Breast epithelium (tissue), 4 donors: ENCODE data around the gene CTNNA2. TPM values are rescaled to one million over a fixed set of nuclear protein-coding genes. Genes with fewer than 3 reads are reported as not detected.

ENCODE experiments used
- DNase-seq, 2 donors: peaks; one replicate each; pipeline ENCODE4 v3.0.0-alpha.2; 2019; ENCODE audit warnings: low spot score in 2 of 2
- H3K27ac ChIP-seq, 2 donors: fragments of 200-600 bp; sonication (generic) in 1 of 2; one replicate each; pipeline ENCODE4 v1.5.1; 2016 to 2019; ENCODE audit warnings: mild to moderate bottlenecking in 1 of 2
- H3K27me3 ChIP-seq, 2 donors: fragments of 200-600 bp; sonication (generic) in 1 of 2; one replicate each; pipeline versions ENCODE4 v1.5.1 to v1.6.0; 2017 to 2019; ENCODE audit warnings: control low read depth in 1 of 2, mild to moderate bottlenecking in 1 of 2
- H3K36me3 ChIP-seq: fragments of 200-600 bp; one replicate; pipeline ENCODE4 v1.5.1; 2019
- H3K4me1 ChIP-seq, 2 donors: fragments of 200-600 bp; sonication (generic); one replicate each; pipeline ENCODE4 v1.5.1; 2016 to 2019; ENCODE audit warnings: control low read depth in 1 of 2
- H3K4me3 ChIP-seq, 3 donors: fragments of 200-600 bp; sonication (generic); 1 replicate in 2 of 3; 2 replicates in 1 of 3; pipeline ENCODE4 v1.5.1; 2016 to 2019; ENCODE audit warnings: mild to moderate bottlenecking in 3 of 3, moderate library complexity in 2 of 3
- H3K9me3 ChIP-seq, 2 donors: fragments of 200-600 bp; sonication (generic) in 1 of 2; one replicate each; pipeline ENCODE4 v1.5.1; 2016 to 2019; ENCODE audit warnings: control low read depth in 1 of 2
- POLR2A ChIP-seq: fragments of 450-650 bp; IDR thresholded peaks from one replicate; pipeline ENCODE4 v1.6.1; 2016; ENCODE audit warnings: antibody characterized with exemption, mild to moderate bottlenecking, moderate library complexity
- POLR2AphosphoS5 ChIP-seq, 3 donors: sonication (generic); formaldehyde crosslinking; IDR thresholded peaks; one replicate each; pipeline ENCODE4 v1.6.1; 2017; ENCODE audit warnings: antibody characterized with exemption in 3 of 3
- intact Hi-C: fragments of 100-400 bp; cut with DNase I; formaldehyde crosslinking; loops from one replicate; pipeline ENCODE4 v1.15.1; 2023; ENCODE audit warnings: low total_unique reads
- total RNA-seq, 3 donors: library from RNA; depleted of rRNA; stranded (reverse); fragments of >200 nt; gene quantifications; one replicate each; pipeline ENCODE4 v1.1.0, GENCODE V29; 2016
- TF ChIP-seq, protein P1 (sequence below), 3 donors: fragments of 450-650 bp; IDR thresholded peaks; one replicate each; pipeline ENCODE4 v1.5.1; 2016 to 2017; ENCODE audit warnings: antibody characterized with exemption in 3 of 3, mild to moderate bottlenecking in 3 of 3, moderate library complexity in 3 of 3

CTNNA2 gene
- total RNA-seq, 3 donors from 2014 or later = 0.16 TPM; not detected in 2

DNA sequence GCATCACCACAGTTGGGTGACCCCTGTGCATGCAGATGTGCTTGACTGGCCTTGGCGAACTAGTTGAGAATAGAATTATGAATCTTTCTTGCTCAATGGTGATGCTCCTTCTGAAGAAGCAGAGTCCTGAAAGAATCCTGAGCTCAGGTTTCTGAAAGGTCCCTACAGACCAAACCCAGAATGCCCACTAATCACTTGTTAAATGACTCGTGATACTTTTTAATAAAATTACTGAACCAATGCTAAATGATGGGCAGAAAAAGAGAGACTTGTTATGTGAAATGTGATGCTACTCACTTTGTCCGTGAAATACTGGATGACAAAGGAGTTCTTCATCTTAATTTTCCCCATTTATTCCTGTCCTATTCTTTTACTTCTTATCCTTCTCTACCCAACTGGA lies 1055.2 kb downstream of the CTNNA2 start:
- intact Hi-C loops = no loop called here
- H3K4me1 ChIP-seq = no peaks in the 10 kb centered on the region
- no peak for TF ChIP-seq POLR2A
- TF ChIP-seq, protein P1, sequence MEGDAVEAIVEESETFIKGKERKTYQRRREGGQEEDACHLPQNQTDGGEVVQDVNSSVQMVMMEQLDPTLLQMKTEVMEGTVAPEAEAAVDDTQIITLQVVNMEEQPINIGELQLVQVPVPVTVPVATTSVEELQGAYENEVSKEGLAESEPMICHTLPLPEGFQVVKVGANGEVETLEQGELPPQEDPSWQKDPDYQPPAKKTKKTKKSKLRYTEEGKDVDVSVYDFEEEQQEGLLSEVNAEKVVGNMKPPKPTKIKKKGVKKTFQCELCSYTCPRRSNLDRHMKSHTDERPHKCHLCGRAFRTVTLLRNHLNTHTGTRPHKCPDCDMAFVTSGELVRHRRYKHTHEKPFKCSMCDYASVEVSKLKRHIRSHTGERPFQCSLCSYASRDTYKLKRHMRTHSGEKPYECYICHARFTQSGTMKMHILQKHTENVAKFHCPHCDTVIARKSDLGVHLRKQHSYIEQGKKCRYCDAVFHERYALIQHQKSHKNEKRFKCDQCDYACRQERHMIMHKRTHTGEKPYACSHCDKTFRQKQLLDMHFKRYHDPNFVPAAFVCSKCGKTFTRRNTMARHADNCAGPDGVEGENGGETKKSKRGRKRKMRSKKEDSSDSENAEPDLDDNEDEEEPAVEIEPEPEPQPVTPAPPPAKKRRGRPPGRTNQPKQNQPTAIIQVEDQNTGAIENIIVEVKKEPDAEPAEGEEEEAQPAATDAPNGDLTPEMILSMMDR (IDR thresholded peaks at IDR 0.05) = no peak
- no peak for TF ChIP-seq POLR2AphosphoS5 (IDR thresholded peaks at IDR 0.05)
- no peak overlapping the region for H3K27ac ChIP-seq
- no peak overlapping the region for H3K4me3 ChIP-seq
- DNase-seq = no peak
- H3K9me3 ChIP-seq = no peaks in the 10 kb centered on the region
- H3K36me3 ChIP-seq = no peaks in the 10 kb centered on the region
- H3K27me3 ChIP-seq = no peaks in the 10 kb centered on the region

DNA sequence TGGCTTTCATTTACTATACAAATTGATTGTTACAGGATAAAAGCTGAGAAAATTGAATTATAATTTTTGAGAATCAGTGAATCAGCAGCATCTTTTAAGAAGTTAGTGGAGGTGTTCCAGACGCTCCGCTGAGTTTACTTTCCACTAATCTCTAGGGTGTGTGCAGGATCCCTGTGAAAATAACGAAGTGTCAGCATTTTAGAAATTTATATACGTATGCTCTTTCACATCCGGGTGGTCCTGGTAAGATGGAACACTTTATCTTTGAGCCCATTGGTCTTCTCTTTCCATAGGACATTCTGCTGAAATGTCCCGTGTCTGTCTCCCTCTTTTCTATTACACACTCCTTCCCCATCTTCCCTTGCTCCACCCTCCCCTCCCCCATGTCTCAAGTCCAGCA lies 1060.3 kb downstream of the CTNNA2 start:
- H3K27me3 ChIP-seq = no peaks in the 10 kb centered on the region
- TF ChIP-seq POLR2AphosphoS5 (IDR thresholded peaks at IDR 0.05) = no peak
- no peak for TF ChIP-seq POLR2A
- TF ChIP-seq, protein P1 (IDR thresholded peaks at IDR 0.05) = no peak
- intact Hi-C loops = no loop called here
- H3K4me3 ChIP-seq = no peak overlapping the region
- no peaks in the 10 kb centered on the region for H3K4me1 ChIP-seq
- no peaks in the 10 kb centered on the region for H3K36me3 ChIP-seq
- H3K27ac ChIP-seq = no peak overlapping the region
- no peaks in the 10 kb centered on the region for H3K9me3 ChIP-seq
- DNase-seq = no peak

DNA sequence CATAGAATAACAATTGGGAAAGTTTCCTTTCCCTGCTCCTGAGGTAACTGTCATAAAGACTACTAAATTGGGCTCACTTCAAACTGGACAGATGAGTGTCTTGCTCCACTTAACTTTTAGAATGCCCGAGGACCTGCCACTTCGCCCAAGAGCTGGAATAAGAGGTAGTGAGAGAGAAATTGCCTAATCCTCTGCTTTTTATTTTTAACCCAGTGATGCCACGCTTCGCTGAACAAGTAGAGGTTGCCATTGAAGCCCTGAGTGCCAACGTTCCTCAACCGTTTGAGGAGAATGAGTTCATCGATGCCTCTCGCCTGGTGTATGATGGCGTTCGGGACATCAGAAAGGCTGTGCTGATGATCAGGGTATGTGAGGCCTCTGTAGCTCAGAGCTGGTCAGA lies 1061.1 kb downstream of the CTNNA2 start:
- Histone ChIP-seq H3K36me3 (no peaks in the 10 kb centered on the region), H3K27me3 (no peaks in the 10 kb centered on the region), H3K4me1 (no peaks in the 10 kb centered on the region), H3K4me3 (no peak overlapping the region), H3K27ac (no peak overlapping the region), H3K9me3 (no peaks in the 10 kb centered on the region)
- intact Hi-C loops = no loop called here
- no peak for DNase-seq
- TF ChIP-seq POLR2A (no peak), POLR2AphosphoS5 (IDR thresholded peaks at IDR 0.05) (no peak)
- TF ChIP-seq, protein P1 (IDR thresholded peaks at IDR 0.05) = no peak

DNA sequence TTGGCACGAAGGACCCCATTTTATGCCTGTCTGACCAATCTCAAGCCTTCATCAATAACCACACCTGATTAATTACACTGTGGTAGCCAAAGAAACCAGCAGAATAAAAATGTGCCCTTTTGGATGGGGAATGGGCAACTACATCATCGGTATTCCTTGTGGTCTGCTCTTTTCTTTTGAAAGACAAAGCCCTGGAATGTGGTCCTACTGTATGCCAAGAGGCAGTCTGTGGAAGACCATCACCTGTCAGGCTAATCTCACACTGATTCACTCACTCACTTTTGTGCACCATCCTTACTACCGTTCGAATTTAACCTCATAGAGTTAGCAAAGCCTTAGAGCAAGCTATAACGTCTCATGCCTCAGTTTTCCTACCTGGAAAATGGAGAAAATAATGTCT lies 1066.9 kb downstream of the CTNNA2 start:
- H3K27me3 ChIP-seq = no peaks in the 10 kb centered on the region
- H3K4me1 ChIP-seq = no peaks in the 10 kb centered on the region
- H3K36me3 ChIP-seq = no peaks in the 10 kb centered on the region
- H3K4me3 ChIP-seq = no peak overlapping the region
- DNase-seq = no peak
- intact Hi-C loops = no loop called here
- no peak overlapping the region for H3K27ac ChIP-seq
- TF ChIP-seq POLR2A (no peak), POLR2AphosphoS5 (IDR thresholded peaks at IDR 0.05) (no peak)
- TF ChIP-seq, protein P1 (IDR thresholded peaks at IDR 0.05) = no peak
- H3K9me3 ChIP-seq = no peaks in the 10 kb centered on the region

DNA sequence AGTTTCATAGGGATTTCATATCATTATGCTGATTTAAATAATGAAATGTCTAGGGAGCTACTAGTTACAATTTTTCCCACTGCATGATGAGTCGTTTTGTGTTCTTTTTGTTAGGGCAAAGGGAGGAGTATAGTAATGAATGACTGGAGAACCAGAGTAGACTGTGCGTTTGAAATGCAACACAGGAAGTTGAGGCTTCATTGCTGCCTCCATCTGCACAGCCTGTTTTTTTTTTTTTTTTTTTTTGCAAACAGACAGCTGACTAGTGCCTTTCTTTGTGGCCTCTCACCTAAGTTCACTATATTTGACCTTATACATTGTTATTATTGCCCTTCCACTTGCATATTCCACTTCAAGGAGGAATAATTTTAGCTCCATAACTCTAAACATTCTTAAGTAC lies 1078.4 kb downstream of the CTNNA2 start:
- H3K9me3 ChIP-seq = peaks cover 0 to 8% of the 10 kb centered on the region in 2 donors
- H3K4me3 ChIP-seq = no peak overlapping the region
- H3K4me1 ChIP-seq = no peaks in the 10 kb centered on the region
- H3K27me3 ChIP-seq = no peaks in the 10 kb centered on the region
- no peaks in the 10 kb centered on the region for H3K36me3 ChIP-seq
- H3K27ac ChIP-seq = no peak overlapping the region
- no peak for DNase-seq
- intact Hi-C loops = no loop called here
- TF ChIP-seq POLR2A = no peak
- TF ChIP-seq POLR2AphosphoS5 (IDR thresholded peaks at IDR 0.05) = no peak
- TF ChIP-seq, protein P1 (IDR thresholded peaks at IDR 0.05) = no peak
